Bronchial epithelial cell (primary cell): ENCODE results near the gene SUDS3. TPM values are rescaled to one million over a fixed set of nuclear protein-coding genes. Genes with fewer than 3 reads are reported as not detected.
A peak's percentile ranks its signal among the peaks of the same experiment; 100 is the strongest.

Source experiments
- DNase-seq: peaks from one replicate; pipeline ENCODE4 v3.0.0-alpha.2; 2010; ENCODE audit warnings: low read depth
- FAIRE-seq: peaks from 2 replicates; lab custom pipeline; 2011; peaks lifted over from hg19 to GRCh38; lab: Jason Lieb, UNC
- H3K27me3 ChIP-seq: 2 replicates; pipeline ENCODE4 v1.5.1; 2011; ENCODE audit warnings: low read length; ENCODE audit not compliant: control insufficient read depth, insufficient read depth
- H3K36me3 ChIP-seq: 2 replicates; pipeline ENCODE4 v1.5.1; 2011; ENCODE audit warnings: low read length; ENCODE audit not compliant: control insufficient read depth, insufficient read depth
- H3K4me3 ChIP-seq: 2 replicates; pipeline ENCODE4 v1.5.1; 2011; ENCODE audit warnings: mild to moderate bottlenecking, low read depth, low read length, control low read depth
- total RNA-seq: library from RNA; depleted of rRNA; stranded (reverse); fragments of >200 nt; gene quantifications from 2 replicates; pipeline ENCODE4 v1.2.1, GENCODE V29; 2014
- TF ChIP-seq, protein P1 (sequence below): IDR thresholded peaks from 2 replicates; pipeline ENCODE4 v1.5.1; 2011; ENCODE audit warnings: mild to moderate bottlenecking, moderate library complexity, low read length, control low read depth, inconsistent platforms; ENCODE audit not compliant: insufficient read depth, severe bottlenecking

SUDS3 gene
- total RNA-seq, 1 donor from 2014 or later = 32.9 TPM

DNA sequence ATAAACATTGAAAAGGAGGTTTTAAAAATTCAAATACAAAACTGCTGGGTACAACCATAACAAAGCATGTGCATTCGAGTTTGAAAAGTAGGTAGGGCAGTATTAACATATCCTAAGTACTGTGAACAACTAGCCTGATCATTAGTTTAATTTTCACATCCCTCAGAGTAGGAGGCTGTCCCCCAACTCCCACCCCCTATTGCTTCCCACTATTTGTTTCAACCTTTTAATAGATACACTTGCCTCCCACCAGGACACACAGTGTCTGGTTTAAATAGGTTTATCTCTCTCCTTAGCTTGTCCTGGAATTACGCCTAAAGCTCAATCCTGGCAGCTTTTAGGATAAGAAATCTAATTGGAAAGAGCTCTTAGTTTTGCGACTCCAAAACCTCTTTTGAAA lies 5.8 kb upstream of the SUDS3 start:
- Histone ChIP-seq H3K36me3 (no peaks in the 10 kb centered on the region), H3K27me3 (no peaks in the 10 kb centered on the region), H3K4me3 (peak overlapping the region; percentile 92)
- FAIRE-seq (no peak), DNase-seq (no peak)
- TF ChIP-seq, protein P1, sequence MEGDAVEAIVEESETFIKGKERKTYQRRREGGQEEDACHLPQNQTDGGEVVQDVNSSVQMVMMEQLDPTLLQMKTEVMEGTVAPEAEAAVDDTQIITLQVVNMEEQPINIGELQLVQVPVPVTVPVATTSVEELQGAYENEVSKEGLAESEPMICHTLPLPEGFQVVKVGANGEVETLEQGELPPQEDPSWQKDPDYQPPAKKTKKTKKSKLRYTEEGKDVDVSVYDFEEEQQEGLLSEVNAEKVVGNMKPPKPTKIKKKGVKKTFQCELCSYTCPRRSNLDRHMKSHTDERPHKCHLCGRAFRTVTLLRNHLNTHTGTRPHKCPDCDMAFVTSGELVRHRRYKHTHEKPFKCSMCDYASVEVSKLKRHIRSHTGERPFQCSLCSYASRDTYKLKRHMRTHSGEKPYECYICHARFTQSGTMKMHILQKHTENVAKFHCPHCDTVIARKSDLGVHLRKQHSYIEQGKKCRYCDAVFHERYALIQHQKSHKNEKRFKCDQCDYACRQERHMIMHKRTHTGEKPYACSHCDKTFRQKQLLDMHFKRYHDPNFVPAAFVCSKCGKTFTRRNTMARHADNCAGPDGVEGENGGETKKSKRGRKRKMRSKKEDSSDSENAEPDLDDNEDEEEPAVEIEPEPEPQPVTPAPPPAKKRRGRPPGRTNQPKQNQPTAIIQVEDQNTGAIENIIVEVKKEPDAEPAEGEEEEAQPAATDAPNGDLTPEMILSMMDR = no peak

GRCh38 chr12:118371321-118372282 lies 4.8 kb upstream of the SUDS3 start:
- Histone ChIP-seq H3K4me3 (peak overlapping the region; percentile 92), H3K36me3 (no peaks in the 10 kb centered on the region), H3K27me3 (no peaks in the 10 kb centered on the region)
- TF ChIP-seq, protein P1 = no peak
- no peak for FAIRE-seq
- DNase-seq = no peak

- no peaks in the 10 kb centered on the region for H3K36me3 ChIP-seq
- peak within 1 kb of the TSS; percentile 92 for H3K4me3 ChIP-seq
- H3K27me3 ChIP-seq = no peaks in the 10 kb centered on the region
- FAIRE-seq (no peak), DNase-seq (peak; percentile 88)
- TF ChIP-seq, protein P1 = no peak
These were observed 3.5 kb upstream of the SUDS3 start, which contains the start of gene TAOK3 for GRCh38 chr12:118372541-118373495. Gene TAOK3, minus strand, starts transcription at chr12:118372907. Its CDS starts 117,340 bp downstream, at chr12:118255567.

- DNase-seq (no peak), FAIRE-seq (no peak)
- Histone ChIP-seq H3K36me3 (no peaks in the 10 kb centered on the region), H3K4me3 (peak overlapping the region; percentile 44), H3K27me3 (no peaks in the 10 kb centered on the region)
- TF ChIP-seq, protein P1 = no peak
These were observed 2.7 kb upstream of the SUDS3 start for GRCh38 chr12:118373616-118374015.

DNA sequence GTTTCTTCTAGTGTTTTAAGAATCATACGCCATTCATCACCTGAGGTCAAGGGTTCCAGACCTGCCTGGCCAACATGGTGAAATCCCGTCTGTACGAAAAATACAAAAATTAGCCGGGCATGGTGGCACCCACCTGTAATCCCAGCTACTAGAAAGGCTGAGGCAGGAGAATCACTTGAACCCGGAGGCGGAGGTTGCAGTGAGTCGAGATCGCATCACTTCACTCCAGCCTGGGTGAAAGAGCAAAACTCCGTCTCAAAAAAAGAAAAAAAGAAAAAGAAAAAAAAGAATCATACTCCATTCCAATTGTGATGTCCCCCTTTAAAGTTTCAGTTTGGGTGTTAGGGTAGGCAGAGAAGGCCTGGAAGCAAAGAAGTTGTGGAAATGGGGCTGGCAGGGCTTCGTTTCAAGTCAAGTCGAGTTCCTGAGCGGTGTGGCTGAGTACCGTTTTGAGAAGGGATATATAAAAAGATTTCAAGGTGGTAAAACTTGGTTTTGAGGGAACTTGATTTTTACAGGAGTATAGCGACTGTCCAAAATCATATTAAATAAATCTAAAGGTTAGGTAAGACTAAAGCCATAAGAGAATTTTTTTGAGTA lies 2.1 kb upstream of the SUDS3 start:
- no peaks in the 10 kb centered on the region for H3K36me3 ChIP-seq
- FAIRE-seq (no peak), DNase-seq (no peak)
- no peaks in the 10 kb centered on the region for H3K27me3 ChIP-seq
- TF ChIP-seq, protein P1 = no peak
- no peak overlapping the region for H3K4me3 ChIP-seq
